K562 (cell line): ENCODE data around the gene ZDHHC18. TPM values are rescaled to one million over a fixed set of nuclear protein-coding genes. Genes with fewer than 3 reads are reported as not detected.

Experiments used
- E2F4 ChIP-seq: sonication (generic); formaldehyde crosslinking; IDR thresholded peaks from 2 replicates; pipeline ENCODE4 v1.8.0; 2022; ENCODE audit warnings: mild to moderate bottlenecking, low read depth, missing genetic modification reagents
- ELF4 ChIP-seq: fragments of 450-650 bp; formaldehyde crosslinking; IDR thresholded peaks from 2 replicates; pipeline ENCODE4 v1.4.0; 2022; ENCODE audit warnings: missing genetic modification characterization
- HBP1 ChIP-seq: fragments of 450-650 bp; formaldehyde crosslinking; IDR thresholded peaks from 2 replicates; pipeline ENCODE4 v1.4.0; 2022; ENCODE audit warnings: missing genetic modification characterization
- HMGN3 ChIP-seq: IDR thresholded peaks from 2 replicates; pipeline ENCODE4 v1.6.1; 2011; ENCODE audit warnings: borderline replicate concordance, low read depth, mild to moderate bottlenecking, mixed read lengths, low read length; ENCODE audit not compliant: insufficient read length; ENCODE audit errors: extremely low read depth
- HNRNPUL1 ChIP-seq: fragments of 200-400 bp; formaldehyde crosslinking; IDR thresholded peaks from 2 replicates; pipeline ENCODE4 v1.6.1; 2017; ENCODE audit warnings: low read length
- IRF2 ChIP-seq: sonication (generic); formaldehyde crosslinking; IDR thresholded peaks from 2 replicates; pipeline ENCODE4 v1.8.1; 2022; ENCODE audit warnings: mild to moderate bottlenecking, missing genetic modification reagents
- KDM5B ChIP-seq: fragments of 200-600 bp; sonication (generic); IDR thresholded peaks from 2 replicates; pipeline ENCODE4 v1.6.1; 2012; ENCODE audit warnings: low read depth, mild to moderate bottlenecking, moderate library complexity, low read length, control low read depth, inconsistent platforms; ENCODE audit not compliant: insufficient replicate concordance
- KLF10 ChIP-seq: fragments of 250-450 bp; sonication (Bioruptor Pico); IDR thresholded peaks from 2 replicates; pipeline ENCODE4 v1.6.1; 2021; ENCODE audit warnings: matching md5 sums
- NFRKB ChIP-seq: fragments of 450-650 bp; IDR thresholded peaks from 2 replicates; pipeline ENCODE4 v1.6.1; 2016; ENCODE audit warnings: low read depth
- PKNOX1 ChIP-seq: fragments of 450-650 bp; IDR thresholded peaks from 2 replicates; pipeline ENCODE4 v1.6.1; 2016
- RHOXF2B ChIP-seq: fragments of 250-450 bp; sonication (Bioruptor Pico); conservative IDR thresholded peaks from 2 replicates; pipeline ENCODE4 v1.5.1; 2021
- SAP30 ChIP-seq: fragments of 200-600 bp; sonication (generic); IDR thresholded peaks from 2 replicates; pipeline ENCODE4 v1.6.1; 2012; ENCODE audit warnings: borderline replicate concordance, low read depth, mild to moderate bottlenecking, moderate library complexity, low read length, control low read depth, inconsistent platforms; ENCODE audit not compliant: insufficient read depth, poor library complexity, severe bottlenecking
- SETDB1 ChIP-seq: IDR thresholded peaks from one replicate; pipeline ENCODE4 v1.6.1; 2012; ENCODE audit warnings: low read length, control low read depth, inconsistent platforms
- SIN3A ChIP-seq, 2 experiments: fragments of 150-350 bp in 1 of 2; IDR thresholded peaks; 2 replicates each; pipeline ENCODE4 v1.6.1; 2011 to 2016; ENCODE audit warnings: borderline replicate concordance in 2 of 2, low read depth in 2 of 2, low read length in 2 of 2, mild to moderate bottlenecking in 2 of 2, moderate library complexity in 2 of 2; ENCODE audit not compliant: control insufficient read depth in 1 of 2
- THRA ChIP-seq: fragments of 450-650 bp; IDR thresholded peaks from 2 replicates; pipeline ENCODE4 v1.6.1; 2017; ENCODE audit warnings: mild to moderate bottlenecking, moderate library complexity
- ZC3H8 ChIP-seq: fragments of 450-650 bp; IDR thresholded peaks from 2 replicates; pipeline ENCODE4 v1.6.1; 2017
- ZNF197 ChIP-seq: fragments of 200-800 bp; sonication (Bioruptor generic); IDR thresholded peaks from 2 replicates; pipeline ENCODE4 v1.6.1; 2016; ENCODE audit warnings: low read depth, missing genetic modification characterization, missing compliant biosample characterization
- ZNF217 ChIP-seq: sonication (generic); formaldehyde crosslinking; IDR thresholded peaks from 2 replicates; pipeline ENCODE4 v1.8.0; 2022; ENCODE audit warnings: mild to moderate bottlenecking, missing genetic modification reagents
- ZNF695 ChIP-seq: fragments of 450-650 bp; formaldehyde crosslinking; IDR thresholded peaks from 2 replicates; pipeline ENCODE4 v1.4.0; 2020; ENCODE audit warnings: mild to moderate bottlenecking, moderate library complexity
- ZSCAN29 ChIP-seq: fragments of 450-650 bp; IDR thresholded peaks from 2 replicates; pipeline ENCODE4 v1.6.1; 2017
- polyA plus RNA-seq, 8 experiments: library from polyadenylated mRNA; depleted of rRNA in 4 of 8; stranded (reverse) in 5 of 8; unstranded in 3 of 8; fragments of >200 nt; fragmentation: Nextera tagmentation in 2 of 8; fragmentation: Illumina TruSeq in 1 of 8; extraction: Ambion mirVana in 2 of 8; extraction: Trizol in 1 of 8; gene quantifications; 2 replicates each; pipeline versions ENCODE4 v1.2.1 to v1.2.3, GENCODE V29; 2011 to 2014; ENCODE audit warnings: inconsistent platforms in 1 of 8, missing spikeins in 1 of 8
- total RNA-seq, 7 experiments: library from RNA; depleted of rRNA in 6 of 7; stranded (reverse); fragments of >200 nt in 6 of 7; fragmentation: Illumina TruSeq in 2 of 7; extraction: Trizol in 2 of 7; gene quantifications; 2 replicates each; pipeline versions ENCODE4 v1.2.1 to v1.2.3, GENCODE V29; 2011 to 2021; ENCODE audit warnings: low replicate concordance in 1 of 7

The ZDHHC18 gene
- total and polyA plus RNA-seq, 9 of the 15 experiments (the other 6 are each of a cell fraction or from before 2014, with no cell fraction given): 0.42 to 35.6 (median 15.8) TPM

DNA sequence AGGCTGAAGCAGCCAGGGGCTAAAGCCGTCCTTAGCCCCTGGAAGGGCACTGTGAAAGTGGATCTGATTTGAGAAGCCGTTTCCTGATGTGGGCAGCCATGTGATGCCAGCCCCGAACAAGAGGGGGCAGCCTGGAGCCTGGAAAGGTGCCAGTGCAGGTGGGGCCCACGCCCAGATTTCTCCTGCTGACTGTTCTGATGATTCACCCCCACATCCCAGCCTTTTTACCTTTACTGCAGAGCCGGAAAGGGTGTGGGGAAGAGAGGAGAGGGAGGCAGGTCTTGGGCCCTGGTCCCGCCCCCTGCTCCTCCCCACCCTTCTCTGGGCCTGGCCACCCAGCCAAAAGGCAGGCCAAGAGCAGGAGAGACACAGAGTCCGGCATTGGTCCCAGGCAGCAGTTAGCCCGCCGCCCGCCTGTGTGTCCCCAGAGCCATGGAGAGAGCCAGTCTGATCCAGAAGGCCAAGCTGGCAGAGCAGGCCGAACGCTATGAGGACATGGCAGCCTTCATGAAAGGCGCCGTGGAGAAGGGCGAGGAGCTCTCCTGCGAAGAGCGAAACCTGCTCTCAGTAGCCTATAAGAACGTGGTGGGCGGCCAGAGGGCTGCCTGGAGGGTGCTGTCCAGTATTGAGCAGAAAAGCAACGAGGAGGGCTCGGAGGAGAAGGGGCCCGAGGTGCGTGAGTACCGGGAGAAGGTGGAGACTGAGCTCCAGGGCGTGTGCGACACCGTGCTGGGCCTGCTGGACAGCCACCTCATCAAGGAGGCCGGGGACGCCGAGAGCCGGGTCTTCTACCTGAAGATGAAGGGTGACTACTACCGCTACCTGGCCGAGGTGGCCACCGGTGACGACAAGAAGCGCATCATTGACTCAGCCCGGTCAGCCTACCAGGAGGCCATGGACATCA lies 36.5 kb downstream of the ZDHHC18 start, which contains the start of gene SFN (continued):
- no peak for TF ChIP-seq THRA
- TF ChIP-seq IRF2: no peak
- TF ChIP-seq ELF4 (CRISPR knock-in tag): no peak
- no peak for TF ChIP-seq SIN3A (IDR thresholded peaks at IDR 0.05; ENCODE audit: borderline replicate concordance in 2 of 2, control insufficient read depth in 1 of 2, low read depth in 2 of 2, low read length in 2 of 2)
- TF ChIP-seq ZNF197: no peak
- no peak for TF ChIP-seq KLF10 (CRISPR knock-in tag)
- TF ChIP-seq HBP1 (CRISPR knock-in tag): no peak
- no peak for TF ChIP-seq ZC3H8
- no peak for TF ChIP-seq HNRNPUL1
- TF ChIP-seq ZNF695 (CRISPR knock-in tag): no peak
- no peak for TF ChIP-seq PKNOX1
- TF ChIP-seq E2F4 (CRISPR knock-in tag): no peak
- no peak for TF ChIP-seq HMGN3
- TF ChIP-seq KDM5B: no peak
- TF ChIP-seq ZSCAN29: no peak
- TF ChIP-seq RHOXF2B (CRISPR knock-in tag): no peak
- no peak for TF ChIP-seq ZNF217 (CRISPR knock-in tag)
- TF ChIP-seq NFRKB: no peak
- TF ChIP-seq SETDB1: no peak
- TF ChIP-seq SAP30: no peak
